Neural cell (in vitro differentiated cells): ENCODE data around the gene FGF12. TPM values are rescaled to one million over a fixed set of nuclear protein-coding genes. Genes with fewer than 3 reads are reported as not detected.

Source experiments
- H2AFZ ChIP-seq: fragments of 200-600, 300-800 bp; sonication (generic), shearing (Covaris generic); 2 replicates; pipeline ENCODE4 v1.6.0; 2014; ENCODE audit warnings: low read depth, mild to moderate bottlenecking, antibody characterized with exemption, low read length, moderate library complexity
- H3F3A ChIP-seq: fragments of 200-600 bp; shearing (Covaris generic); 2 replicates; pipeline ENCODE4 v1.6.1; 2016; ENCODE audit warnings: mild to moderate bottlenecking, moderate library complexity, mixed read lengths, antibody characterized with exemption, low read length; ENCODE audit not compliant: insufficient read depth, poor library complexity, severe bottlenecking
- H3K27ac ChIP-seq: fragments of 200-600, 300-800 bp; sonication (generic), shearing (Covaris generic); 2 replicates; pipeline ENCODE4 v1.5.1; 2014; ENCODE audit warnings: mild to moderate bottlenecking, low read length, moderate library complexity
- H3K27me3 ChIP-seq: fragments of 300-800, 200-600 bp; sonication (generic), shearing (Covaris generic); 2 replicates; pipeline ENCODE4 v1.6.0; 2014; ENCODE audit warnings: mild to moderate bottlenecking, low read depth, low read length, moderate library complexity; ENCODE audit not compliant: insufficient read depth
- H3K36me3 ChIP-seq: fragments of 300-800, 200-600 bp; sonication (generic), shearing (Covaris generic); 2 replicates; pipeline ENCODE4 v1.5.1; 2014; ENCODE audit warnings: mild to moderate bottlenecking, antibody characterized with exemption, low read length, moderate library complexity; ENCODE audit not compliant: insufficient read depth
- H3K4me2 ChIP-seq: fragments of 300-800, 200-600 bp; sonication (generic), shearing (Covaris generic); 2 replicates; pipeline ENCODE4 v1.6.0; 2014; ENCODE audit warnings: mild to moderate bottlenecking, low read length
- H3K4me3 ChIP-seq: fragments of 300-800, 200-600 bp; sonication (generic), shearing (Covaris generic); 2 replicates; pipeline ENCODE4 v1.5.1; 2014; ENCODE audit warnings: mild to moderate bottlenecking, low read length, moderate library complexity
- H3K79me2 ChIP-seq: fragments of 200-600 bp; shearing (Covaris generic); replicated peaks from 2 replicates; pipeline ENCODE4 v1.6.0; 2014; ENCODE audit warnings: mild to moderate bottlenecking, low read length, moderate library complexity; ENCODE audit not compliant: insufficient read depth
- H3K9ac ChIP-seq: fragments of 300-800, 200-600 bp; sonication (generic), shearing (Covaris generic); 2 replicates; pipeline ENCODE4 v1.6.1; 2016; ENCODE audit warnings: mild to moderate bottlenecking, low read length, mixed read lengths
- H3K9me2 ChIP-seq: fragments of 200-600 bp; shearing (Covaris generic); 2 replicates; pipeline ENCODE4 v1.6.1; 2016; ENCODE audit warnings: mild to moderate bottlenecking, low read length, mixed read lengths; ENCODE audit not compliant: insufficient read depth
- H3K9me3 ChIP-seq: fragments of 200-600, 300-800 bp; sonication (generic), shearing (Covaris generic); 2 replicates; pipeline ENCODE4 v1.6.1; 2016; ENCODE audit warnings: mild to moderate bottlenecking, mixed run types, low read length, moderate library complexity, mixed read lengths
- H4K20me1 ChIP-seq: fragments of 200-600 bp; shearing (Covaris generic); 2 replicates; pipeline ENCODE4 v1.6.1; 2016; ENCODE audit warnings: mild to moderate bottlenecking, mixed run types; ENCODE audit not compliant: insufficient read depth
- EP300 ChIP-seq: fragments of 450-650 bp; conservative IDR thresholded peaks from 2 replicates; pipeline ENCODE4 v1.6.1; 2014; ENCODE audit warnings: antibody characterized with exemption, mild to moderate bottlenecking, moderate library complexity; ENCODE audit not compliant: poor library complexity, severe bottlenecking
- EZH2 ChIP-seq: fragments of 200-600, 300-800 bp; shearing (Covaris generic), sonication (generic); IDR thresholded peaks from 2 replicates; pipeline ENCODE4 v1.6.1; 2014; ENCODE audit warnings: antibody characterized with exemption, low read length, borderline replicate concordance, mild to moderate bottlenecking; ENCODE audit not compliant: insufficient read depth, poor library complexity, severe bottlenecking
- MXI1 ChIP-seq: fragments of 450-650 bp; conservative IDR thresholded peaks from 2 replicates; pipeline ENCODE4 v1.6.1; 2014; ENCODE audit warnings: antibody characterized with exemption, mild to moderate bottlenecking; ENCODE audit not compliant: poor library complexity, severe bottlenecking
- POLR2AphosphoS5 ChIP-seq: IDR thresholded peaks from 2 replicates; pipeline ENCODE4 v1.6.1; 2012
- RAD21 ChIP-seq: fragments of 450-650 bp; conservative IDR thresholded peaks from 2 replicates; pipeline ENCODE4 v1.6.1; 2014; ENCODE audit warnings: antibody characterized with exemption, mild to moderate bottlenecking, moderate library complexity
- REST ChIP-seq: IDR thresholded peaks from 2 replicates; pipeline ENCODE4 v1.6.1; 2012; ENCODE audit warnings: borderline replicate concordance
- SMC3 ChIP-seq: fragments of 450-650 bp; conservative IDR thresholded peaks from 2 replicates; pipeline ENCODE4 v1.6.1; 2014; ENCODE audit warnings: antibody characterized with exemption, mild to moderate bottlenecking, moderate library complexity; ENCODE audit not compliant: poor library complexity
- TAF1 ChIP-seq: IDR thresholded peaks from 2 replicates; pipeline ENCODE4 v1.6.1; 2012; ENCODE audit warnings: low read depth
- polyA plus RNA-seq: library from polyadenylated mRNA; depleted of rRNA; stranded (reverse); fragments of >200 nt; gene quantifications from 2 replicates; pipeline ENCODE4 v1.2.3, GENCODE V29; 2014
- TF ChIP-seq, protein P1 (sequence below): fragments of 450-650 bp; IDR thresholded peaks from 2 replicates; pipeline ENCODE4 v1.5.1; 2014; ENCODE audit warnings: antibody characterized with exemption, mild to moderate bottlenecking, moderate library complexity; ENCODE audit not compliant: poor library complexity, severe bottlenecking

FGF12 gene
- polyA plus RNA-seq, 1 donor from 2014 or later = 4.8 TPM

- H3K36me3 ChIP-seq = no peaks in the 10 kb centered on the region
These were observed 550.0 kb downstream of the FGF12 start for GRCh38 chr3:192177383-192177782.

GRCh38 chr3:192174283-192174682, 553.1 kb downstream of the FGF12 start:
- no peaks in the 10 kb centered on the region for H3K9me2 ChIP-seq
- no peak overlapping the region for H2AFZ ChIP-seq
- no peaks in the 10 kb centered on the region for H3K27me3 ChIP-seq
- H3F3A ChIP-seq = no peaks in the 10 kb centered on the region
- no peak overlapping the region for H3K4me2 ChIP-seq
- H3K79me2 ChIP-seq = no peaks in the 10 kb centered on the region
- no peak overlapping the region for H3K4me3 ChIP-seq
- no peaks in the 10 kb centered on the region for H3K9me3 ChIP-seq
- H3K27ac ChIP-seq = no peak overlapping the region
- no peaks in the 10 kb centered on the region for H4K20me1 ChIP-seq
- H3K9ac ChIP-seq = no peak overlapping the region
- H3K36me3 ChIP-seq = no peaks in the 10 kb centered on the region
- TF ChIP-seq EZH2 (no peak), POLR2AphosphoS5 (no peak), EP300 (no peak), SMC3 (no peak), RAD21 (no peak), MXI1 (no peak), TAF1 (no peak)
- TF ChIP-seq, protein P1, sequence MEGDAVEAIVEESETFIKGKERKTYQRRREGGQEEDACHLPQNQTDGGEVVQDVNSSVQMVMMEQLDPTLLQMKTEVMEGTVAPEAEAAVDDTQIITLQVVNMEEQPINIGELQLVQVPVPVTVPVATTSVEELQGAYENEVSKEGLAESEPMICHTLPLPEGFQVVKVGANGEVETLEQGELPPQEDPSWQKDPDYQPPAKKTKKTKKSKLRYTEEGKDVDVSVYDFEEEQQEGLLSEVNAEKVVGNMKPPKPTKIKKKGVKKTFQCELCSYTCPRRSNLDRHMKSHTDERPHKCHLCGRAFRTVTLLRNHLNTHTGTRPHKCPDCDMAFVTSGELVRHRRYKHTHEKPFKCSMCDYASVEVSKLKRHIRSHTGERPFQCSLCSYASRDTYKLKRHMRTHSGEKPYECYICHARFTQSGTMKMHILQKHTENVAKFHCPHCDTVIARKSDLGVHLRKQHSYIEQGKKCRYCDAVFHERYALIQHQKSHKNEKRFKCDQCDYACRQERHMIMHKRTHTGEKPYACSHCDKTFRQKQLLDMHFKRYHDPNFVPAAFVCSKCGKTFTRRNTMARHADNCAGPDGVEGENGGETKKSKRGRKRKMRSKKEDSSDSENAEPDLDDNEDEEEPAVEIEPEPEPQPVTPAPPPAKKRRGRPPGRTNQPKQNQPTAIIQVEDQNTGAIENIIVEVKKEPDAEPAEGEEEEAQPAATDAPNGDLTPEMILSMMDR = no peak

More at GRCh38 chr3:192177383-192177782, 550.0 kb downstream of the FGF12 start:
- Histone ChIP-seq H2AFZ (no peak overlapping the region), H3F3A (no peaks in the 10 kb centered on the region), H3K9me3 (no peaks in the 10 kb centered on the region), H3K9ac (no peak overlapping the region), H3K27me3 (no peaks in the 10 kb centered on the region), H4K20me1 (no peaks in the 10 kb centered on the region), H3K79me2 (no peaks in the 10 kb centered on the region), H3K27ac (no peak overlapping the region), H3K4me2 (no peak overlapping the region), H3K9me2 (no peaks in the 10 kb centered on the region), H3K4me3 (no peak overlapping the region)
- TF ChIP-seq REST = no peak
- no peak for TF ChIP-seq POLR2AphosphoS5
- TF ChIP-seq, protein P1 = no peak
- TF ChIP-seq EZH2 = no peak
- no peak for TF ChIP-seq EP300
- TF ChIP-seq TAF1 = no peak
- TF ChIP-seq SMC3 = no peak
- no peak for TF ChIP-seq MXI1
- TF ChIP-seq RAD21 = no peak
